SK-N-SH (cell line): Measurements from ENCODE around the gene BCL7B. TPM values are rescaled to one million over a fixed set of nuclear protein-coding genes. Genes with fewer than 3 reads are reported as not detected.
"Not testable (repeated sequence)": the region's sequence is repeated elsewhere in the genome, so short reads cannot be mapped to it uniquely, and the experiment has no call there.

ENCODE experiments used
- CTCF ChIA-PET: fragments of 300-600, 350-600 bp; formaldehyde crosslinking; extraction: SDS; loops from one replicate; lab custom pipeline; 2021; lab: Yijun Ruan, JAX
- POLR2A ChIA-PET: fragments of 350-600 bp; sonication (Branson Sonifier 250); formaldehyde crosslinking; extraction: SDS; loops from one replicate; lab custom pipeline; 2020; ENCODE audit warnings: antibody characterized with exemption, inconsistent platforms; lab: Yijun Ruan, JAX
- DNase-seq: peaks from one replicate; pipeline ENCODE4 v3.0.0; 2012
- H2AFZ ChIP-seq: fragments of 200-600 bp; sonication (generic); 2 replicates; pipeline ENCODE4 v1.8.1; 2016; ENCODE audit warnings: antibody characterized with exemption, mild to moderate bottlenecking, low read depth
- H3F3A ChIP-seq: fragments of 200-600 bp; sonication (generic); replicated peaks from 2 replicates; pipeline ENCODE3; 2016; ENCODE audit warnings: antibody characterized with exemption, mild to moderate bottlenecking; ENCODE audit not compliant: insufficient read depth
- H3K27ac ChIP-seq, 2 experiments: fragments of 200-500 bp in 1 of 2; fragments of 200-600 bp in 1 of 2; sonication (Bioruptor generic) in 1 of 2; sonication (generic), shearing (Covaris generic) in 1 of 2; 2 replicates each; pipeline versions ENCODE4 v1.5.1 to v1.6.1; 2014 to 2016; ENCODE audit warnings: low read depth in 2 of 2, inconsistent platforms in 1 of 2, low read length in 1 of 2, mild to moderate bottlenecking in 1 of 2, mixed read lengths in 1 of 2
- H3K27me3 ChIP-seq: fragments of 200-600 bp; sonication (generic), shearing (Covaris generic); 2 replicates; pipeline ENCODE4 v1.6.1; 2016; ENCODE audit warnings: mixed run types; ENCODE audit not compliant: insufficient read depth
- H3K36me3 ChIP-seq, 2 experiments: fragments of 200-500 bp in 1 of 2; fragments of 200-600 bp in 1 of 2; sonication (Bioruptor generic) in 1 of 2; sonication (generic) in 1 of 2; replicated peaks in 1 of 2; 2 replicates each; pipeline versions ENCODE3 to v1.5.1; 2014 to 2016; ENCODE audit warnings: low read length in 1 of 2, mild to moderate bottlenecking in 1 of 2; ENCODE audit not compliant: insufficient read depth in 2 of 2, control insufficient read depth in 1 of 2
- H3K4me1 ChIP-seq, 2 experiments: fragments of 200-500 bp in 1 of 2; fragments of 200-600 bp in 1 of 2; sonication (Bioruptor generic) in 1 of 2; sonication (generic), shearing (Covaris generic) in 1 of 2; 2 replicates each; pipeline versions ENCODE4 v1.5.1 to v1.6.1; 2014 to 2016; ENCODE audit warnings: low read depth in 1 of 2, low read length in 1 of 2, mixed run types in 1 of 2; ENCODE audit not compliant: insufficient read depth in 2 of 2, control insufficient read depth in 1 of 2
- H3K4me2 ChIP-seq: fragments of 200-600 bp; sonication (generic), shearing (Covaris generic); 2 replicates; pipeline ENCODE4 v1.6.1; 2017; ENCODE audit warnings: mixed run types
- H3K4me3 ChIP-seq, 2 experiments: fragments of 200-500 bp in 1 of 2; fragments of 200-600 bp in 1 of 2; sonication (Bioruptor generic) in 1 of 2; sonication (generic), shearing (Covaris generic) in 1 of 2; 2 replicates each; pipeline versions ENCODE4 v1.5.1 to v1.8.1; 2014 to 2016; ENCODE audit warnings: low read depth in 2 of 2, inconsistent platforms in 1 of 2, low read length in 1 of 2, mild to moderate bottlenecking in 1 of 2, mixed read lengths in 1 of 2, moderate library complexity in 1 of 2
- H3K79me2 ChIP-seq: fragments of 200-600 bp; sonication (generic); 2 replicates; pipeline ENCODE4 v1.8.1; 2017; ENCODE audit warnings: mild to moderate bottlenecking; ENCODE audit not compliant: insufficient read depth
- H3K9ac ChIP-seq: fragments of 200-600 bp; sonication (generic); 2 replicates; pipeline ENCODE4 v1.6.1; 2017; ENCODE audit warnings: mixed run types
- H3K9me2 ChIP-seq: fragments of 200-600 bp; sonication (generic); 2 replicates; pipeline ENCODE4 v1.6.1; 2017; ENCODE audit warnings: mixed run types
- H3K9me3 ChIP-seq: fragments of 200-600 bp; sonication (generic); 2 replicates; pipeline ENCODE4 v1.6.1; 2017; ENCODE audit warnings: mixed run types, mild to moderate bottlenecking, moderate library complexity
- H4K20me1 ChIP-seq: fragments of 200-600 bp; sonication (generic); 2 replicates; pipeline ENCODE4 v1.6.1; 2017; ENCODE audit warnings: mild to moderate bottlenecking, mixed run types; ENCODE audit not compliant: insufficient read depth
- EZH2phosphoT487 ChIP-seq: fragments of 200-600 bp; sonication (generic); IDR thresholded peaks from 2 replicates; pipeline ENCODE4 v1.6.1; 2017; ENCODE audit warnings: low read depth, mixed run types, mild to moderate bottlenecking, antibody characterized with exemption, moderate library complexity, borderline replicate concordance
- FOSL2 ChIP-seq: IDR thresholded peaks from 2 replicates; pipeline ENCODE4 v1.4.0; 2012; ENCODE audit warnings: low read depth, mild to moderate bottlenecking, moderate library complexity, borderline replicate concordance
- FOXJ3 ChIP-seq: sonication (generic); formaldehyde crosslinking; IDR thresholded peaks from 2 replicates; pipeline ENCODE4 v1.5.1; 2020; ENCODE audit warnings: mild to moderate bottlenecking, missing genetic modification reagents
- GATA2 ChIP-seq: sonication (generic); formaldehyde crosslinking; IDR thresholded peaks from 2 replicates; pipeline ENCODE4 v1.5.0; 2020; ENCODE audit warnings: mild to moderate bottlenecking, missing genetic modification reagents
- MEF2A ChIP-seq: IDR thresholded peaks from 2 replicates; pipeline ENCODE4 v1.4.0; 2012; ENCODE audit warnings: low read depth, borderline replicate concordance
- MXI1 ChIP-seq: IDR thresholded peaks from 2 replicates; pipeline ENCODE4 v1.6.1; 2012; ENCODE audit warnings: mild to moderate bottlenecking, low read depth, low read length, improper control_type of control experiment
- RAD21 ChIP-seq: IDR thresholded peaks from 2 replicates; pipeline ENCODE4 v1.6.1; 2012; ENCODE audit warnings: mild to moderate bottlenecking, low read length
- RCOR1 ChIP-seq: fragments of 150-350 bp; IDR thresholded peaks from 2 replicates; pipeline ENCODE4 v1.6.1; 2017; ENCODE audit warnings: antibody characterized with exemption, low read length
- SMC3 ChIP-seq: IDR thresholded peaks from 2 replicates; pipeline ENCODE4 v1.6.1; 2012; ENCODE audit warnings: low read depth, low read length, improper control_type of control experiment
- TAF1 ChIP-seq: IDR thresholded peaks from 2 replicates; pipeline ENCODE4 v1.6.1; 2012; ENCODE audit warnings: low read depth, mild to moderate bottlenecking, low read length, moderate library complexity, borderline replicate concordance
- TEAD4 ChIP-seq: IDR thresholded peaks from 2 replicates; pipeline ENCODE4 v1.4.0; 2012; ENCODE audit warnings: mild to moderate bottlenecking, borderline replicate concordance; ENCODE audit not compliant: insufficient read depth
- USF2 ChIP-seq: fragments of 150-350 bp; IDR thresholded peaks from 2 replicates; pipeline ENCODE4 v1.6.1; 2017; ENCODE audit warnings: antibody characterized with exemption, low read length, low read depth, borderline replicate concordance
- YY1 ChIP-seq: IDR thresholded peaks from 2 replicates; pipeline ENCODE4 v1.4.0; 2012; ENCODE audit warnings: low read depth, mild to moderate bottlenecking
- ZBTB33 ChIP-seq: IDR thresholded peaks from 2 replicates; pipeline ENCODE4 v1.4.0; 2012; ENCODE audit warnings: low read depth, borderline replicate concordance
- WGBS: methylation state at CpG from one replicate; pipeline ENCODE4 v1.1.6; 2017; ENCODE audit warnings: low lambda C conversion rate; 5-methylcytosine and 5-hydroxymethylcytosine counted together
- polyA plus RNA-seq, 3 experiments: library from polyadenylated mRNA; depleted of rRNA; stranded (reverse); fragments of >200 nt; gene quantifications; 2 replicates each; pipeline ENCODE4 v1.2.3, GENCODE V29; 2012
- TF ChIP-seq, protein P1 (sequence below): fragments of 150-350 bp; IDR thresholded peaks from 2 replicates; pipeline ENCODE4 v1.6.1; 2016; ENCODE audit warnings: mild to moderate bottlenecking, low read depth, low read length

BCL7B gene
- polyA plus RNA-seq, 1 of the 3 experiments (the other 2 are of a cell fraction) = 114 TPM

GRCh38 chr7:73496626-73497025, 60.9 kb downstream of the BCL7B start:
- no peak for TF ChIP-seq EZH2phosphoT487
- TF ChIP-seq ZBTB33 = no peak
- no peak for TF ChIP-seq TEAD4
- TF ChIP-seq USF2 = no peak
- TF ChIP-seq FOSL2 = no peak
- TF ChIP-seq MXI1 = no peak
- TF ChIP-seq, all 33 proteins: peak for 0
- Histone ChIP-seq H3F3A (peaks cover 28% of the 10 kb centered on the region), H3K9me3 (no peaks in the 10 kb centered on the region), H3K9me2 (no peaks in the 10 kb centered on the region), H3K4me2 (no peak overlapping the region), H3K9ac (no peak overlapping the region), H3K4me1 (no peaks in the 10 kb centered on the region), H3K27ac (no peak overlapping the region), H3K36me3 (peaks cover 53 to 95% of the 10 kb centered on the region in 2 experiments), H3K27me3 (no peaks in the 10 kb centered on the region), H3K79me2 (peaks cover 100% of the 10 kb centered on the region), H3K4me3 (no peak overlapping the region), H2AFZ (no peak overlapping the region), H4K20me1 (peaks cover 51% of the 10 kb centered on the region)
- WGBS = 93% methylated on average over 7 of the region's 7 CpGs
- ChIA-PET CTCF (no interaction called here), POLR2A (no interaction called here)
- no peak for DNase-seq

- H3K27me3 ChIP-seq, H3K4me2 ChIP-seq, H3K4me3 ChIP-seq, H3K9ac ChIP-seq, H3K27ac ChIP-seq, H2AFZ ChIP-seq, H3K9me3 ChIP-seq, H3K9me2 ChIP-seq, H3K4me1 ChIP-seq, DNase-seq: not testable (repeated sequence)
- Histone ChIP-seq H3K36me3 (peaks cover 50 to 95% of the 10 kb centered on the region in 2 experiments), H4K20me1 (peaks cover 43% of the 10 kb centered on the region), H3F3A (peaks cover 28% of the 10 kb centered on the region), H3K79me2 (peaks cover 100% of the 10 kb centered on the region)
- 95% methylated on average over 2 of the region's 2 CpGs for WGBS
- ChIA-PET POLR2A (interaction anchor here (1.0 kb wide), 1 partner anchor 16 kb away, joined by 3 read pairs; no protein-coding TSS in a partner anchor), CTCF (interaction anchor here (1.6 kb wide), 1 partner anchor 23 kb away, joined by 3 read pairs; no protein-coding TSS in a partner anchor)
Measured at GRCh38 chr7:73495507-73495906, 62.0 kb downstream of the BCL7B start.

- POLR2A ChIA-PET = no interaction called here
- no peak overlapping the region for H3K27ac ChIP-seq
- no peaks in the 10 kb centered on the region for H3K27me3 ChIP-seq
- no peaks in the 10 kb centered on the region for H3K9me3 ChIP-seq
- H3K4me2 ChIP-seq = no peak overlapping the region
- no peak overlapping the region for H3K9ac ChIP-seq
- no peak overlapping the region for H2AFZ ChIP-seq
- peaks cover 26% of the 10 kb centered on the region for H3F3A ChIP-seq
- peaks cover 62 to 88% of the 10 kb centered on the region in 2 experiments for H3K36me3 ChIP-seq
- DNase-seq = no peak
- H3K79me2 ChIP-seq = peaks cover 98% of the 10 kb centered on the region
- no peak overlapping the region for H3K4me3 ChIP-seq
- peaks cover 23% of the 10 kb centered on the region for H4K20me1 ChIP-seq
- H3K9me2 ChIP-seq = no peaks in the 10 kb centered on the region
- CTCF ChIA-PET = interaction anchor here (0.9 to 1.1 kb wide), 3 partner anchors 13 to 38 kb away, joined by 3 read pairs; no protein-coding TSS in a partner anchor
- H3K4me1 ChIP-seq = 0 out of 4 replicates have a peak, but pooled peaks cover 0 to 7% of the 10 kb centered on the region in 2 experiments
- TF ChIP-seq TAF1 (no peak), MXI1 (no peak), MEF2A (no peak), RAD21 (no peak), YY1 (no peak), ZBTB33 (no peak), EZH2phosphoT487 (no peak), GATA2 (no peak), FOXJ3 (CRISPR knock-in tag) (no peak), RCOR1 (no peak), SMC3 (no peak)
- TF ChIP-seq, protein P1, sequence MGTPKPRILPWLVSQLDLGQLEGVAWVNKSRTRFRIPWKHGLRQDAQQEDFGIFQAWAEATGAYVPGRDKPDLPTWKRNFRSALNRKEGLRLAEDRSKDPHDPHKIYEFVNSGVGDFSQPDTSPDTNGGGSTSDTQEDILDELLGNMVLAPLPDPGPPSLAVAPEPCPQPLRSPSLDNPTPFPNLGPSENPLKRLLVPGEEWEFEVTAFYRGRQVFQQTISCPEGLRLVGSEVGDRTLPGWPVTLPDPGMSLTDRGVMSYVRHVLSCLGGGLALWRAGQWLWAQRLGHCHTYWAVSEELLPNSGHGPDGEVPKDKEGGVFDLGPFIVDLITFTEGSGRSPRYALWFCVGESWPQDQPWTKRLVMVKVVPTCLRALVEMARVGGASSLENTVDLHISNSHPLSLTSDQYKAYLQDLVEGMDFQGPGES = no peak
Measured at GRCh38 chr7:73489976-73490375, 67.5 kb downstream of the BCL7B start.
